Esophagus squamous epithelium (tissue), 4 donors: ENCODE measurements around the gene RIN3.

Experiments used
- POLR2A ChIP-seq, 4 donors: fragments of 450-650 bp; IDR thresholded peaks; one replicate each; pipeline ENCODE4 v1.6.1; 2017; ENCODE audit warnings: antibody characterized with exemption in 4 of 4, mild to moderate bottlenecking in 4 of 4, moderate library complexity in 3 of 4
- TF ChIP-seq, protein P1 (sequence below), 6 experiments: fragments of 450-650 bp in 4 of 6; fragments of 200-600 bp in 2 of 6; sonication (generic) in 2 of 6; IDR thresholded peaks; one replicate each; pipeline ENCODE4 v1.5.1; 2016 to 2019; ENCODE audit warnings: antibody characterized with exemption in 6 of 6, mild to moderate bottlenecking in 4 of 6, moderate library complexity in 4 of 6

DNA sequence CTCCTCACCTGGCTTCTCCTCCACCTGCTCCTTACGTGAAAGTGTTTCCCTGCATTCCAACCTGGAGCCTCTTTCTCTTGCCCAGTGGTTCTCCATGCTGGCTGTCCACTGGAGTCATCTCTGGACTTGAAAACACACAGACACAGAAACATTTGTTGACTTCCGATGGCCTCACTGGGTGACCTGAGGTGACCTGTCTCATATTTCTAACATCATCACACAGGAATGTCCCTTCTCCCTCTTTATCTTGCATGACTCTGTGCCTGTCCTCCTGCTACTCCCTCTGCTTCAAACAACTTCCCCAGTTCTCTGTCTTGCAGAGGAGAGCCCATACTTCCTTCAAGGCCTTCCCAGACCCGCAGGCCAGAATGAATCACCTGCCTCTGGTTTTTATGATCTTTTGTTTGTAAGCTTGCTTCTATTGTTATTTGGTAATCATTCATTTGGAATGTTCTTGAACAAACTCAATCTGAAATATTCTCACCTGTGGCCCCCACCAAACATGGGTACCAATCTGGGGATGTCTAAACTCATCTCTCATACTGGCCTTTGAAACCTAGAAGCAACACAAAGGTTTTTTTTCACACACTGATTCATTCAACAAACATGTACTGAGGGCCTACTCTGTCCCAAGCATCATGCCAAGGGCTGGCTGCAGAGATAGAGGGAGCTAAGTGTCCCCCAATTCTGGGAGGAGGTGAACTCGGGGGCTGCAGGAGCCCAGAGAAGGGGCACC, 9.7 kb upstream of the RIN3 start:
- TF ChIP-seq, protein P1, sequence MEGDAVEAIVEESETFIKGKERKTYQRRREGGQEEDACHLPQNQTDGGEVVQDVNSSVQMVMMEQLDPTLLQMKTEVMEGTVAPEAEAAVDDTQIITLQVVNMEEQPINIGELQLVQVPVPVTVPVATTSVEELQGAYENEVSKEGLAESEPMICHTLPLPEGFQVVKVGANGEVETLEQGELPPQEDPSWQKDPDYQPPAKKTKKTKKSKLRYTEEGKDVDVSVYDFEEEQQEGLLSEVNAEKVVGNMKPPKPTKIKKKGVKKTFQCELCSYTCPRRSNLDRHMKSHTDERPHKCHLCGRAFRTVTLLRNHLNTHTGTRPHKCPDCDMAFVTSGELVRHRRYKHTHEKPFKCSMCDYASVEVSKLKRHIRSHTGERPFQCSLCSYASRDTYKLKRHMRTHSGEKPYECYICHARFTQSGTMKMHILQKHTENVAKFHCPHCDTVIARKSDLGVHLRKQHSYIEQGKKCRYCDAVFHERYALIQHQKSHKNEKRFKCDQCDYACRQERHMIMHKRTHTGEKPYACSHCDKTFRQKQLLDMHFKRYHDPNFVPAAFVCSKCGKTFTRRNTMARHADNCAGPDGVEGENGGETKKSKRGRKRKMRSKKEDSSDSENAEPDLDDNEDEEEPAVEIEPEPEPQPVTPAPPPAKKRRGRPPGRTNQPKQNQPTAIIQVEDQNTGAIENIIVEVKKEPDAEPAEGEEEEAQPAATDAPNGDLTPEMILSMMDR (IDR thresholded peaks at IDR 0.05), result no peak
- no peak for TF ChIP-seq POLR2A (IDR thresholded peaks at IDR 0.05)
